ENCODE data around the gene MLH3.
"Not testable (repeated sequence)": the region's sequence is repeated elsewhere in the genome, so short reads cannot be mapped to it uniquely, and the experiment has no call there.

MLH3 gene

DNA sequence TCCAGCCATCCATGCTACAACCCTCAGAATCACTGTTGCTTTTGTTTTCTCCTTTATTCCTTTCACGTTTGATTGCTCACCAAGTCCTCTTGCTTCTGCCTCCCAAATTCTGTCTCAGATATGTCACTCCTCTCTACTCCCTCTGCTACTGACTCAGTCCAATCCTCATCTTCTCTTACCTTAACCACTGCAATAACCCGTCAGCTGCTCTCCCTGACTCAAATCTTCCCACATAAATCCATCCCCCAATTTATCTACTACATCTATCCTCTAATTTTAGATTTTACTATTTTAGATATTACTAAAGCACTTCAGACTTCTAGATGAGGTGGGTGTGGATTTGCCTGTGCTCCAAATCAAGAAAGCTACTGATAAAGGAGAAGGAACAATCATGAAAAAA is 25.4 kb downstream of the MLH3 start:
- no peak for DNase-seq (ENCODE audit: low read depth)

GRCh38 chr14:75025082-75025481 is 26.2 kb downstream of the MLH3 start:
- DNase-seq (ENCODE audit: low read depth) = no peak

GRCh38 chr14:75023108-75023507 is 28.2 kb downstream of the MLH3 start:
- DNase-seq (ENCODE audit: low read depth) = no peak

DNA sequence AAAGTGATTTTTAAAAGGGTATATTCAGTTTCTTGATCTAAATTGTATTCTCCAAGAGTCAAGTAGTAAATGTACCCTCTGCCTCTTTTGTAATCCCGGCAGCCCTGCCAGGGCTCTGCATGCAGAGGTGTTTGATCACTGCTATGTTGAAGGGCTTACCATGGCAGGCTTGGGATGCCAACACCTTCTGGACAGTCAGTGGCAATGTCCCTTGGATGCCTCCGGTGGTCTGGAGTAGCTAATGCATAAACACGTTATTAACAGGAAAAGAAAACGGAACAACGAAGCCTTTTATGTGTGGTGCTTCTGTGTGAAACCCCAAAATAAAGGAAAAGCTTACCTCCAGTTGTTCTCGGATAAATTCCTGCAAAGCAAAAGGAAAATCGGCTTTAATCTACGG is 28.6 kb downstream of the MLH3 start:
- no peak for DNase-seq (ENCODE audit: low read depth)

DNA sequence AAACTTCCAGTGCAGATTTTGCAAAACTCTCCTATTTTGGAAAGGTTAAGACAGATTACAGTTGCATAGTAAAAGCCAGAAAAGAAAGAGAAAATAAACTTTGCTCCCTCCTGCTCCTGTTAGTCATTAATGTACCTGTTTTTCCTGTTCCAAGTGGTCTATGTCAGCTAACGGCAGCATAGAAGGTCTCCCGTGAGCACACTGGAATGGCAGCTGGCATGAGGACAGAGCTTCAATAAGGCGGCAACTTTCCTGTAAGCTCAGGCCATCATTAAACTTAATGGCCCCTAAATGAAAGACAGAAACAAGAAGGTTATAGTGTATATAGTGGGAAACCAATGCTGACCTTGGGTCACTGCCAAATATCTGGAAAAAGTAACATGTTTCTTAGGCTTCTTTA is 32.6 kb downstream of the MLH3 start:
- no peak for DNase-seq (ENCODE audit: low read depth)

- DNase-seq (ENCODE audit: low read depth) = no peak
These were observed 34.5 kb downstream of the MLH3 start for GRCh38 chr14:75016815-75017214.

- no peak for DNase-seq (ENCODE audit: low read depth)
These were observed 35.8 kb downstream of the MLH3 start for GRCh38 chr14:75015496-75015895.

- DNase-seq (ENCODE audit: low read depth) = no peak
These were observed 38.0 kb downstream of the MLH3 start for GRCh38 chr14:75013290-75013689.

- DNase-seq (ENCODE audit: low read depth) = no peak
These were observed 39.8 kb downstream of the MLH3 start for GRCh38 chr14:75011356-75011994.

DNA sequence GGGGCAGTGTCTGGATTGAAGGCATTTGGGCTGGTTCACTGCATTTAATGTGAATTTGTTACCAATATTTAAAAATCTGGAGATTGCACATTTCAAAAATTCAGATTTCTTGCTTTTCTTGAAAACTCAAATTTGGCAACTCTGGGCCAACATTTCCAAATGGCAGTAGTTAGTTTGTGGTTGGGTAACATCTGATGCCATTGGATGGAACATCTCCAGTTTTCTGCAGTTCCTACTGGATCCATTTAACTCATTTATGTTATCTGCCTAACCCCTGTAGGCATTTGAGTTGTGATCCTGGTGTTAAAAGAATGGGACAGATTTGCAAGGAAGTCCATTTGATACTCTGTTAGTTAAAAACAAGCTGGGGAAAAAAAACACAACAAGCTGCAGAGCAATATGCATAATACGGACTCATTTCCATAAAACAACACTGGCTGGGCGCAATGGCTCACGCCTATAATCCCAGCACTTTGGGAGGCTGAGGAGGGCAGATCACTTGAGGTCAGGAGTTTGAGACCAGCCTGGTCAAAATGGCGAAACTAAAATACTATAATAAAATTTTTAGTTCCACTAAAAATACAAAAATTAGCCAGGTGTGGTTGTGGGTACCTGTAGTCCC is 40.7 kb downstream of the MLH3 start:
- DNase-seq (ENCODE audit: low read depth) = no peak

DNA sequence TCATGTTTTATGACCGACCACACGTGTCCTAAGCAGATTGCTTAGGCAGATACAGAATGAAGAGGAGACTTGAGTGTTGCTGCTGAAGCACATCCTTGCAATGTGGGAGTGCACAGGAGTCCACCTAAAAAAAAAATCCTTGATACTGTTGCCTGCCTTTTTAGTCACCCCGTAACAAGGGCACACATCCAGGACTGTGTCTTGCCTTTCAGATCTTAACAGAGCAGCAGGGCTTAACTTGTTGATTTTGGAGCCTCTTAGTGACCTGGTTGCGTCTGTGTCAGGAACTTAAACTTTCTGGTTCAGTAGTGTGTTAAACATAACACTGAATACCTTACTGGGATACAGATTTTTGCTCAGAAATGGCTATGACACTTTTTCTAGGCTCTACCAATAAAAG is 42.1 kb downstream of the MLH3 start:
- no peak for DNase-seq (ENCODE audit: low read depth)

DNA sequence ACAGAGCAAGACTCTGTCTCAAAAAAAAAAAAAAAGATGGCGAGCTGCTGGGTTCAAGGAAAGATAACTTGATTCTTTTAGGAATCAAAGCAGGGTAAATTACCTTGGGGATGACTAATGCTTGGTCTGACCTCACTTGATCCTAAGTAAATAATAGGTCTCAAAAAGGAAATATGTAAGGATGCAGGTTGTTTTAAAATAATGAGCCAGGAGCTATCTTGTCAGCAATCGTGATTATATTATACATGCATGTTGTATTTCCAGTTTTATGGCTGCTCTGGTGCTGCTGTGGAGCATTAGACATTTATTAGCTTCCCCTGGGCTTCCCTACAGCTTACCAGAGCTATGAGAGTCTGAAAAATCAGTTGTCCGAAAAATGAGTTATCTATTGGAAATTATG is 45.9 kb downstream of the MLH3 start:
- no peak for DNase-seq (ENCODE audit: low read depth)

DNA sequence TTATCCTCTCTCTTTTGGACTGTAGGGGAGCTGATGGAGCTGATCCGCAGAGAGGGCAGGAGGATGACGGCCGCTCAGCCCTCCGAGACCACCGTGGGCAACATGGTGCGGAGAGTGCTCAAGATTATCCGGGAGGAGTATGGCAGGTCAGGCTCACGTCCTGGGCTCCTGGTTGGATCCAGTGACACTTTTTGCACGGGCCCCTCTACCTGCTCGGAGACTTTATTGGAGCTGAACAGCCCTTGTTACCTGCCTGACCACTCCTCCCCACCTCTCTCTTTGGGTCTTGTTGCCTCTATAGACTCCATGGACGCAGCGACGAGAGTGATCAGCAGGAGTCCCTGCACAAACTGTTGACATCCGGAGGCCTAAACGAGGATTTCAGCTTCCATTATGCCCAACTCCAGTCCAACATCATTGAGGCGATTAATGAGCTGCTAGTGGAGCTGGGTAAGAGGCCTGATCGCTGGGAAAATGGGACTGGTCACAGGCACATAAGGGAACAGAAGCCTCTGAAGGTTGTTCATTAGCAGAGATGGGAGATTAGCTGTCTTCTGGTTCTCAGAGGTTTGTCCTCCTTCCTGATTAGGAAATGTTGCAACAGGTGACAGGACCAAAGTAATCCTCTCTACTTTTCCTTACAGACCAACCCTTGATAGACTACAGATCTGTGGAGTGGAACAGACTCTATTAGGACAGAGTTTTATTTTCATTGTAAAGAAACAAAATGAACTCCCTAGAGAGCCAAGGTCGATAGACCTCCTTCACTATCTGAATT is 47.8 kb downstream of the MLH3 start:
- DNase-seq (ENCODE audit: low read depth) = no peak

- DNase-seq (ENCODE audit: low read depth) = peak; percentile 98
These were observed 48.6 kb downstream of the MLH3 start, which contains the start of gene EIF2B2 for GRCh38 chr14:75002392-75003249. TSS of gene EIF2B2 (plus strand) at chr14:75002921. CDS start at chr14:75002991, 70 bp downstream.

- no peak for DNase-seq (ENCODE audit: low read depth)
These were observed 49.4 kb downstream of the MLH3 start for GRCh38 chr14:75001899-75002298.

- no peak for DNase-seq (ENCODE audit: low read depth)
These were observed 50.0 kb downstream of the MLH3 start for GRCh38 chr14:75001261-75001660.

DNA sequence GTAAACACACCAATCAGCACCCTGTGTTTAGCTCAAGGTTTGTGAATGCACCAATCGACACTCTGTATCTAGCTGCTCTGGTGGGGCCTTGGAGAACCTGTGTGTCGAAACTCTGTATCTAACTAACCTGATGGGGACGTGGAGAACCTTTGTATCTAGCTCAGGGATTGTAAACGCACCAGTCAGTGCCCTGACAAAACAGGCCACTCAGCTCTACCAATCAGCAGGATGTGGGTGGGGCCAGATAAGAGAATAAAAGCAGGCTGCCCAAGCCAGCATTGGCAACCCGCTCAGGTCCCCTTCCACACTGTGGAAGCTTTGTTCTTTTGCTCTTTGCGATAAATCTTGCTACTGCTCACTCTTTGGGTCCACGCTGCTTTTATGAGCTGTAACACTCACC is 55.5 kb downstream of the MLH3 start:
- DNase-seq (ENCODE audit: low read depth) = not testable (repeated sequence)

- DNase-seq (ENCODE audit: low read depth) = not testable (repeated sequence)
These were observed 57.1 kb downstream of the MLH3 start for GRCh38 chr14:74994182-74994581.

GRCh38 chr14:74988993-74989392 is 62.3 kb downstream of the MLH3 start:
- DNase-seq (ENCODE audit: low read depth) = no peak

DNA sequence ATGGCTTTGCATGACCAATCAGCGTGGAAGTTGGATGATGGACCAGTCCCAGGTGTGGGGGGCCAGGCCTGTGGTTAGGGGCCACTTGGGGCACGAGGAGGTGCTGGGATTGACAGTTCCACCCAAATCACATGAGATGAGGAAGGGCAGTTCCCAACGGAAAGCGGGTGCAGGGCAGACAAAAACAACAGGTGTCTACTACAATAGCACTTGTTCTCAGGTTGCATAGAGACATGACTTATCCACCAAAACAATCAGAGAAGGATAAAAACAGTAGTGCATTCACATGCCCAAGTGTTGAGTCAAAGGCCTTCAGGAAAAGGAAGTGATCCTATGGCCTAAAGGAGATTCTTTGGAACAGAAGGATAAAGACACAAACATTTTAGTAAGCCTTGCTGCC is 63.1 kb downstream of the MLH3 start:
- DNase-seq (ENCODE audit: low read depth) = no peak

DNA sequence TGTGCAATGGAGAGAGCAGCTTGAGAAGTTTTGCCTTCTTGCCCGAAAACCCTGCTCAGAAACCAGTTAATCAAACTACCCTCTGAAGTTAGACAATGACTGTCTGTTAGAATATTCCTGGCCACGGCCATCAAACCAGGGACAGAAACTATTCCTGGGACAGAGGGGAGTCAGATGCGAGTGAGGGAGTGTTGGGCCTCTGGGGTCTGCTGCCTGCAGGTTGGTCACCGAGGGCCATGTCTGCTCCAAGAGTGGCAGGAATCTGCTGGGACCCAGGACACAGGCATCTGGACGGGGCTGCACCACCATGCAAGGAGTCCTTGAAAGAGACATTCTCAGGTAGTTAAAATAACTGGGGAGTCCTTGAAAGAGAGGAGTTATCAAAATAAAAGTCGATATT is 65.5 kb downstream of the MLH3 start:
- DNase-seq (ENCODE audit: low read depth) = no peak

DNA sequence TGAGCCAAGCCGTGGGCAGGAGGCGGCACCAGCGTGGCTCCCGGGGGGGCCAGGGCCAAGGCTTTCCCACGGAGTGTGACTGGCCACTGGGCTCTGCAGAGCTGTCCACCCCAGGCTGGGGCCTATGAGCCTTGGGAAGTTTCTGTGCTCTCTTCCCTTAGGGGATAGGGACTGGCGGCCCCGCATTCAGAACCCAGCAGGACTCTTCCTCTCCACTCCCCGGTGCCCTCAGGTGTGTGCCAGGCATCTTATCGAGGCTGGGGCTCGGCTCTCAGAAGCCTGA is 66.3 kb downstream of the MLH3 start:
- DNase-seq (ENCODE audit: low read depth) = no peak
